SK-N-SH (cell line): ENCODE results near the gene TTC3.

Experiments
- CTCF ChIP-seq: fragments of 200-600 bp; sonication (generic); IDR thresholded peaks from 2 replicates; pipeline ENCODE4 v1.6.1; 2017; ENCODE audit warnings: antibody characterized with exemption, mild to moderate bottlenecking, moderate library complexity
- FOXJ3 ChIP-seq: sonication (generic); formaldehyde crosslinking; IDR thresholded peaks from 2 replicates; pipeline ENCODE4 v1.5.1; 2020; ENCODE audit warnings: mild to moderate bottlenecking, missing genetic modification reagents
- REST ChIP-seq: IDR thresholded peaks from 2 replicates; pipeline ENCODE4 v1.6.1; 2012; ENCODE audit warnings: mild to moderate bottlenecking, low read depth, low read length, moderate library complexity
- RFX5 ChIP-seq: IDR thresholded peaks from 2 replicates; pipeline ENCODE4 v1.6.1; 2012; ENCODE audit warnings: mild to moderate bottlenecking, improper control_type of control experiment, low read length

- TF ChIP-seq CTCF (no peak), FOXJ3 (no peak), RFX5 (no peak), REST (no peak)
These were observed 122.6 kb downstream of the TTC3 start for GRCh38 chr21:37195610-37196009.
